RWPE1 (cell line): ENCODE data around the gene LIPH.
A peak's percentile ranks its signal among the peaks of the same experiment; 100 is the strongest.
"Not testable (repeated sequence)": the region's sequence is repeated elsewhere in the genome, so short reads cannot be mapped to it uniquely, and the experiment has no call there.

Source experiments
- CTCF ChIA-PET: fragments of 350-600 bp; sonication (Branson Sonifier 250); formaldehyde crosslinking; extraction: SDS; loops from one replicate; lab custom pipeline; 2021; lab: Yijun Ruan, JAX
- POLR2A ChIA-PET: fragments of 400-600 bp; formaldehyde crosslinking; extraction: SDS; loops from one replicate; lab custom pipeline; 2020; ENCODE audit warnings: antibody characterized with exemption; ENCODE audit not compliant: low non-redundant PET; lab: Yijun Ruan, JAX
- DNase-seq: peaks from one replicate; pipeline ENCODE4 v3.0.0; 2012; ENCODE audit warnings: low spot score
- H3K27ac ChIP-seq: fragments of 450-650 bp; 2 replicates; pipeline ENCODE4 v1.5.1; 2017
- CTCF ChIP-seq: fragments of 450-650 bp; conservative IDR thresholded peaks from 2 replicates; pipeline ENCODE4 v1.5.1; 2017; ENCODE audit warnings: low read depth, mild to moderate bottlenecking

The LIPH gene

GRCh38 chr3:185488465-185488864 is 63.9 kb downstream of the LIPH start:
- CTCF ChIA-PET = interaction anchor here (0.6 kb wide), 3 partner anchors 42 to 498 kb away, joined by 3 to 5 read pairs (median 5); no protein-coding TSS in a partner anchor
- POLR2A ChIA-PET = no interaction called here
- DNase-seq = no peak
- no peak for TF ChIP-seq CTCF
- H3K27ac ChIP-seq = no peak overlapping the region

GRCh38 chr3:185486394-185486793 is 66.0 kb downstream of the LIPH start:
- no peak for TF ChIP-seq CTCF
- CTCF ChIA-PET = interaction anchor here (0.6 to 1.1 kb wide), 2 partner anchors 131 to 1197 kb away, joined by 3 to 5 read pairs; no protein-coding TSS in a partner anchor
- no peak for DNase-seq

GRCh38 chr3:185484296-185484695 is 68.1 kb downstream of the LIPH start:
- no peak for TF ChIP-seq CTCF
- no peak overlapping the region for H3K27ac ChIP-seq
- no peak for DNase-seq
- POLR2A ChIA-PET = no interaction called here
- CTCF ChIA-PET = interaction anchor here (0.5 to 0.6 kb wide), 2 partner anchors 12 to 207 kb away, joined by 3 to 4 read pairs; no protein-coding TSS in a partner anchor

More at GRCh38 chr3:185486394-185486793, 66.0 kb downstream of the LIPH start:
- POLR2A ChIA-PET = interaction anchor here (0.6 kb wide), 1 partner anchor 71 kb away, joined by 8 read pairs; no protein-coding TSS in a partner anchor
- no peak overlapping the region for H3K27ac ChIP-seq

- H3K27ac ChIP-seq = no peak overlapping the region
- DNase-seq = no peak
- TF ChIP-seq CTCF = no peak
- CTCF ChIA-PET = interaction anchor here (0.7 kb wide), 1 partner anchor 54 kb away, joined by 6 read pairs; no protein-coding TSS in a partner anchor
- POLR2A ChIA-PET = no interaction called here
Observed at GRCh38 chr3:185479373-185479945, 72.9 kb downstream of the LIPH start.

GRCh38 chr3:185477316-185477715 is 75.1 kb downstream of the LIPH start:
- no peak overlapping the region for H3K27ac ChIP-seq
- TF ChIP-seq CTCF = no peak
- ChIA-PET CTCF (interaction anchor here (0.6 to 1.0 kb wide), 2 partner anchors 17 to 75 kb away, joined by 3 to 4 read pairs; no protein-coding TSS in a partner anchor), POLR2A (no interaction called here)
- no peak for DNase-seq

- DNase-seq, H3K27ac ChIP-seq, POLR2A ChIA-PET, CTCF ChIA-PET: not testable (repeated sequence)
Observed at GRCh38 chr3:185474922-185475321, 77.5 kb downstream of the LIPH start.

- ChIA-PET POLR2A (no interaction called here), CTCF (interaction anchor here (0.5 to 0.6 kb wide), 2 partner anchors 26 to 80 kb away, joined by 3 read pairs; partner anchors contain the start of gene TMEM41A)
- H3K27ac ChIP-seq = no peak overlapping the region
- peak; percentile 31 for DNase-seq
- no peak for TF ChIP-seq CTCF
Observed at GRCh38 chr3:185473290-185473815, 79.0 kb downstream of the LIPH start.
